ENCODE data around the gene SLC24A3. TPM values are rescaled to one million over a fixed set of nuclear protein-coding genes. Genes with fewer than 3 reads are reported as not detected.

The SLC24A3 gene
- total RNA-seq, 1 experiment from 2014 or later, result 0.14 TPM

GRCh38 chr20:19300395-19300794 is 88.0 kb downstream of the SLC24A3 start:
- H3K27me3 Mint-ChIP-seq (ENCODE audit: insufficient read depth, unreplicated experiment), result peaks cover 2% of the 10 kb centered on the region
- peaks cover 7% of the 10 kb centered on the region for H3K4me1 Mint-ChIP-seq (ENCODE audit: low read depth, unreplicated experiment)
- TF ChIP-seq, protein P1, sequence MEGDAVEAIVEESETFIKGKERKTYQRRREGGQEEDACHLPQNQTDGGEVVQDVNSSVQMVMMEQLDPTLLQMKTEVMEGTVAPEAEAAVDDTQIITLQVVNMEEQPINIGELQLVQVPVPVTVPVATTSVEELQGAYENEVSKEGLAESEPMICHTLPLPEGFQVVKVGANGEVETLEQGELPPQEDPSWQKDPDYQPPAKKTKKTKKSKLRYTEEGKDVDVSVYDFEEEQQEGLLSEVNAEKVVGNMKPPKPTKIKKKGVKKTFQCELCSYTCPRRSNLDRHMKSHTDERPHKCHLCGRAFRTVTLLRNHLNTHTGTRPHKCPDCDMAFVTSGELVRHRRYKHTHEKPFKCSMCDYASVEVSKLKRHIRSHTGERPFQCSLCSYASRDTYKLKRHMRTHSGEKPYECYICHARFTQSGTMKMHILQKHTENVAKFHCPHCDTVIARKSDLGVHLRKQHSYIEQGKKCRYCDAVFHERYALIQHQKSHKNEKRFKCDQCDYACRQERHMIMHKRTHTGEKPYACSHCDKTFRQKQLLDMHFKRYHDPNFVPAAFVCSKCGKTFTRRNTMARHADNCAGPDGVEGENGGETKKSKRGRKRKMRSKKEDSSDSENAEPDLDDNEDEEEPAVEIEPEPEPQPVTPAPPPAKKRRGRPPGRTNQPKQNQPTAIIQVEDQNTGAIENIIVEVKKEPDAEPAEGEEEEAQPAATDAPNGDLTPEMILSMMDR (IDR thresholded peaks at IDR 0.05; ENCODE audit: insufficient read depth in 1 of 2, low read depth in 1 of 2, low read length in 1 of 2, severe bottlenecking in 1 of 2, unreplicated experiment in 1 of 2), result no peak
- no TSS peak for BruUV-seq (replicated peaks)
- no peak overlapping the region for H3K4me3 Mint-ChIP-seq (ENCODE audit: unreplicated experiment)
- H3K36me3 Mint-ChIP-seq (ENCODE audit: insufficient read depth, unreplicated experiment), result no peaks in the 10 kb centered on the region
- no peaks in the 10 kb centered on the region for H3K36me3 ChIP-seq (ENCODE audit: control insufficient read depth, insufficient read depth, low read length)
- CTCF ChIA-PET, result interaction anchor here (0.6 kb wide), 1 partner anchor 360 kb away, joined by 14 read pairs; no protein-coding TSS in a partner anchor
- 0 out of 2 replicates have a peak, but pooled peaks cover 4% of the 10 kb centered on the region for H3K9me3 ChIP-seq
- intact Hi-C loops (cut with micrococcal nuclease; ENCODE audit: unreplicated experiment), result no loop called here
- no peaks in the 10 kb centered on the region for H3K27me3 ChIP-seq (replicated peaks; ENCODE audit: control insufficient read depth, insufficient read depth, low read length)
- no peak overlapping the region for H3K27ac Mint-ChIP-seq (ENCODE audit: unreplicated experiment)
- no peak overlapping the region for H3K4me3 ChIP-seq (ENCODE audit: low read depth, low read length)
- peaks cover 9% of the 10 kb centered on the region for H3K9me3 Mint-ChIP-seq (ENCODE audit: unreplicated experiment)
- POLR2A ChIA-PET, result no interaction called here
- H3K4me1 ChIP-seq, result no peaks in the 10 kb centered on the region
- DNase-seq, result no peak

DNA sequence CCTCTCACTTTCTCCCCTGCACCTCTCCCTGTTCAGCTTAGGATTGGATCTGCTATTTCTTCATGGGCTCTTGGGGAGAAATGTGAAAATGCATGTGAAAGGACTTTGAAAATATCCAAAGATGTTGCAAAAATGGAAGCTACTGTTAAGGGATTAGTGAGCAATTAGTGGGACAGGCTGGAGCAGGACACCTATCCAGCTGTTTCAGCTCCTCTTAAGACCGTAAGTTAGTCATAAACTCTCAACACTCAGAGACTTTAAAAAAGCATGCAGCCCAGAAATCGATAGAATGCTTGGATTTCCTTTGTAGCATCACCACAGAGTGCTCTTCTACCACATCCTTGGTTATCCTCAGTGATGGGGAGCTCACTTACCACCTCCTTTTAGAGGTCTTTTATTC is 88.7 kb downstream of the SLC24A3 start:
- Mint-ChIP-seq H3K36me3 (ENCODE audit: insufficient read depth, unreplicated experiment) (no peaks in the 10 kb centered on the region), H3K27ac (ENCODE audit: unreplicated experiment) (no peak overlapping the region), H3K4me3 (ENCODE audit: unreplicated experiment) (no peak overlapping the region), H3K27me3 (ENCODE audit: insufficient read depth, unreplicated experiment) (peaks cover 2% of the 10 kb centered on the region), H3K9me3 (ENCODE audit: unreplicated experiment) (peaks cover 9% of the 10 kb centered on the region), H3K4me1 (ENCODE audit: low read depth, unreplicated experiment) (peaks cover 7% of the 10 kb centered on the region)
- Histone ChIP-seq H3K4me3 (ENCODE audit: low read depth, low read length) (no peak overlapping the region), H3K9me3 (0 out of 2 replicates have a peak, but pooled peaks cover 4% of the 10 kb centered on the region), H3K27me3 (replicated peaks; ENCODE audit: control insufficient read depth, insufficient read depth, low read length) (no peaks in the 10 kb centered on the region), H3K36me3 (ENCODE audit: control insufficient read depth, insufficient read depth, low read length) (no peaks in the 10 kb centered on the region), H3K4me1 (no peaks in the 10 kb centered on the region)
- DNase-seq, result no peak
- POLR2A ChIA-PET, result no interaction called here
- intact Hi-C loops (cut with micrococcal nuclease; ENCODE audit: unreplicated experiment), result no loop called here
- CTCF ChIA-PET, result interaction anchor here (0.6 kb wide), 1 partner anchor 359 kb away, joined by 14 read pairs; no protein-coding TSS in a partner anchor
- BruUV-seq (replicated peaks), result no TSS peak
- TF ChIP-seq, protein P1 (IDR thresholded peaks at IDR 0.05; ENCODE audit: insufficient read depth in 1 of 2, low read depth in 1 of 2, low read length in 1 of 2, severe bottlenecking in 1 of 2, unreplicated experiment in 1 of 2), result no peak

GRCh38 chr20:19301843-19302242 is 89.4 kb downstream of the SLC24A3 start:
- no peaks in the 10 kb centered on the region for H3K27me3 ChIP-seq (replicated peaks; ENCODE audit: control insufficient read depth, insufficient read depth, low read length)
- intact Hi-C loops (cut with micrococcal nuclease; ENCODE audit: unreplicated experiment), result no loop called here
- peaks cover 9% of the 10 kb centered on the region for H3K9me3 Mint-ChIP-seq (ENCODE audit: unreplicated experiment)
- no peaks in the 10 kb centered on the region for H3K36me3 ChIP-seq (ENCODE audit: control insufficient read depth, insufficient read depth, low read length)
- peaks cover 2% of the 10 kb centered on the region for H3K27me3 Mint-ChIP-seq (ENCODE audit: insufficient read depth, unreplicated experiment)
- no peak for DNase-seq
- H3K4me1 ChIP-seq, result no peaks in the 10 kb centered on the region
- no peak overlapping the region for H3K4me3 ChIP-seq (ENCODE audit: low read depth, low read length)
- ChIA-PET CTCF (interaction anchor here (1.1 kb wide), 1 partner anchor 49 kb away, joined by 3 read pairs; no protein-coding TSS in a partner anchor), POLR2A (no interaction called here)
- no TSS peak for BruUV-seq (replicated peaks)
- peaks cover 7% of the 10 kb centered on the region for H3K4me1 Mint-ChIP-seq (ENCODE audit: low read depth, unreplicated experiment)
- H3K36me3 Mint-ChIP-seq (ENCODE audit: insufficient read depth, unreplicated experiment), result no peaks in the 10 kb centered on the region
- 0 out of 2 replicates have a peak, but pooled peaks cover 4% of the 10 kb centered on the region for H3K9me3 ChIP-seq
- TF ChIP-seq, protein P1 (IDR thresholded peaks at IDR 0.05; ENCODE audit: insufficient read depth in 1 of 2, low read depth in 1 of 2, low read length in 1 of 2, severe bottlenecking in 1 of 2, unreplicated experiment in 1 of 2), result no peak
- H3K4me3 Mint-ChIP-seq (ENCODE audit: unreplicated experiment), result no peak overlapping the region
- H3K27ac Mint-ChIP-seq (ENCODE audit: unreplicated experiment), result no peak overlapping the region
